NCI-H1436 treated with DMSO at 0.1 percent for 48 hours (cell line): ENCODE measurements around the gene PKMYT1.

Experiments used
- DNase-seq: peaks from one replicate; lab custom pipeline; 2025; lab: John Stamatoyannopoulos, UW

PKMYT1 gene

GRCh38 chr16:3017794-3018506, 37.7 kb upstream of the PKMYT1 start, which contains the start of gene CLDN6:
TSS of gene CLDN6 (minus strand) at chr16:3018183. CDS start at chr16:3016021, 2,162 bp downstream.
- DNase-seq, result no peak

- DNase-seq, result no peak
Measured at GRCh38 chr16:3017344-3017743, 37.1 kb upstream of the PKMYT1 start.

- DNase-seq, result no peak
Measured at GRCh38 chr16:3015865-3016521, 35.7 kb upstream of the PKMYT1 start.

DNA sequence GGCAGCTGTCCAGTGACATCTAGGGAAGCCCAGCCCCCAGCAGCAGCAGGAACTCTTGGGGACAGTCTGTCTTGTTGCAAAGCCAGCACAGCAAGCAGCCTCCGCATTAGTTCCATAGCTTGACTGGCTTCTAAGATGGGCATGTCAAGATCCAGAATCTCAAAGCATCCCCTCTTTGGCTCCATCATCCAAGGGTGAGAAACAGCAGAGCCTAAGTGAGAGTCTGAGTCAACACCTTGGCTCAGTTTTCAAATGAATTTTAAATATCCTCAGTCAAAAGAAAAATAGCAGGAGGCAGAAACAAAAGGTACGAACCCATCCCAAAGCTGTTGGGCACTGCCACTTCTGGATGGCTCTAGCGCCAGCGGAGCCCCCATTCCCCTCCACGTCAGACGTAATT, 34.7 kb upstream of the PKMYT1 start:
- no peak for DNase-seq

GRCh38 chr16:3013998-3014690, 33.9 kb upstream of the PKMYT1 start:
- no peak for DNase-seq

- no peak for DNase-seq
Measured at GRCh38 chr16:3013491-3013951, 33.3 kb upstream of the PKMYT1 start.

- DNase-seq, result peak; percentile 41
Measured at GRCh38 chr16:3012828-3013420, 32.7 kb upstream of the PKMYT1 start, which contains the start of gene CLDN9. TSS of gene CLDN9 (plus strand) at chr16:3012923. CDS start at chr16:3013363, 440 bp downstream.

- peak; percentile 77 for DNase-seq
Measured at GRCh38 chr16:3012246-3012645, 32.0 kb upstream of the PKMYT1 start.

DNA sequence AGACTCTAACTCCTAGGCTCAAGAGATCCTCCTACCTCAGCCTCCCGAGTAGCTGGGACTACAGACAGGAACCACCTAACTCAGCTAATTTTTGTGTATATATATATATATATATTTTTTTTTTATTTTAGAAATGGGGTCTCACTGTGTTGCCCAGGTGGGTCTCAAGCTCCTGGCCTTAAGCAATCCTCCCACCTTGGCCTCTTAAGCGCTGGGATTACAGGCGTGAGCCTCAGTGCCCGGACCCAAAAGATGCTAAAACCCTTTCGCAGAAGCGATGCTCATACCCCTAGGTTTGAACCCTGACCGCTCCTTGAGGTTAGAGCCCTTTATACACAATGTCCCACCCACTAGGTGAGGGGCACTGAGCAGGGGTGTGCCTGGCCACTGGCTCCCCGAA, 30.3 kb upstream of the PKMYT1 start:
- no peak for DNase-seq

GRCh38 chr16:3009568-3010390, 29.5 kb upstream of the PKMYT1 start:
- no peak for DNase-seq

GRCh38 chr16:3008690-3009037, 28.4 kb upstream of the PKMYT1 start:
- DNase-seq, result no peak

DNA sequence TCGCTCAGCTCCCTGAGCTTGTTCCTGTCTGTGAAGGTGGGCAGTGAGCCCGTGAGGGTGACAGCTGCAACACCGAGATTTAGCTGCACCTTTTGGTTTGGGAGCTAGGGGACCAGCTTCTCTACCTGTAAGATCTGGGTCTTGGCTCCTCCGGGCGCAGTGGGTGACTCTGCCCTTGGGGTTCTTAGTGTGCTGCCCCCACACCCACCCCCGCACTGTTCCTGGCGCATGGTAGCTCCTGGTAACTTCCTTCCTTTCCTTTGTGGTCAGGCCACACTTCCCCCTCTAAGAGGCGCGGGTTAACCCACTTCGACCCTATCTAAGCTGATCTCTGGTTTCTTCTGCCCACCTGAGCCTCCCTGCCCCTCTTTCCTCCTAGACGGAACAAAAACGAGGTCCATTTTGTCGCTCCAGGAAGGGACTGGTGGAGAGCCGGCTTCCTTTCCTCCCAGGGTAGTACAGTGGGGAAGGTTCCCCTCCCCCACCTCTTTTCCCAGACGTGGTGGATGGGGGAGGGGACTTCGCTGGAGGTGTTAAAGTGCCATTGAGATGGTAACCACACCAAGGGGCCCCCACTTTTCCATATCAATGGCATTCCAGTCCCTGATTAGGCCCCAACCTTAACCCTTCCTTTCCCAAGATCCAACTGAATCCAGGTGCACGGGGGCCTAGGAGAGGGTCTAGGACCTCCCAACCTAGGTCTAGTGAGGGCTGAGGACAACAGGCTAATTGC, 27.9 kb upstream of the PKMYT1 start:
- DNase-seq, result no peak

DNA sequence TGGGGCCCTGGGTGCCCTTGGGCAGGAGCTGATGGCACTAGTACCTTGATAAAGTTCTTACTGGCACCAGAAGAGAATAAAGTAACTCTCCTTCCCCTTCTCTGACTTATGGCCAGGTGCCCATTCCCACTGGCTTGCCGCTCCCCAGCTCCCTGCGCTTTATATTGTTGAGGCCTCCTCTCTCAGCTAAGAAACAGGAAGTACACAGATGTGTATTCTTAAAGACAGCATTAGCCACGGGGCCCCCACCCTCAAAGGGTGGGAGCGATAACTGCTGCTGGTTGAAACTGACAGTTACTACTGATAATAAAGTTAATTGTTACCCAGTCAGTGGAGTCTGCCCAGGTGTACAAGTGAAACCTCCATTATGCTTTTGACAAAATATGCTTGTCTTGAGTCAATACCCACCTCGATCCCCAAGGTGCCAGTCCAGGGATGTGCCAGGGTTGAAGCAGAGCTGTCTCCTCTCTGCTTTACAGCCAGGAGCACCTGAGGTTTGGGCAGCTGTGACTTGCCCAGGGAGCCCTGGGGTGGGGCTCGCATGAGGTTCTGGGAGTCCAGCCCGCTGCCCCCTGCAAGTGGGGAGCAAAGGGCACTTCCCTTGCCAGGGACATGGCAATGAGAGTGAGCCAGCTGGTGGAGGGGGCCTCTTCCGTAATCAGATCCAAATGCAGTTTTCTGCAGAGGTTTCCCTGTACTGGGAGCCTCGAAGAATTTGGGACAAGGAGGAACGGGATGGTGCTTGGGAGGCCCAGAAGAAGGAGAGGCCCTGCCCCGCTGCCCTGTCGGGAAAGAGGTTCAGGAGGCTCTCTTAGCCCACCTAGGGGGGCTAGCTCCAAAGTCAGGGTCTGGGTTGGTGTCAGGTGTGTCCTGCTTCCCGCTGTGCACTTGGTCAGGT, 27.1 kb upstream of the PKMYT1 start:
- no peak for DNase-seq

DNA sequence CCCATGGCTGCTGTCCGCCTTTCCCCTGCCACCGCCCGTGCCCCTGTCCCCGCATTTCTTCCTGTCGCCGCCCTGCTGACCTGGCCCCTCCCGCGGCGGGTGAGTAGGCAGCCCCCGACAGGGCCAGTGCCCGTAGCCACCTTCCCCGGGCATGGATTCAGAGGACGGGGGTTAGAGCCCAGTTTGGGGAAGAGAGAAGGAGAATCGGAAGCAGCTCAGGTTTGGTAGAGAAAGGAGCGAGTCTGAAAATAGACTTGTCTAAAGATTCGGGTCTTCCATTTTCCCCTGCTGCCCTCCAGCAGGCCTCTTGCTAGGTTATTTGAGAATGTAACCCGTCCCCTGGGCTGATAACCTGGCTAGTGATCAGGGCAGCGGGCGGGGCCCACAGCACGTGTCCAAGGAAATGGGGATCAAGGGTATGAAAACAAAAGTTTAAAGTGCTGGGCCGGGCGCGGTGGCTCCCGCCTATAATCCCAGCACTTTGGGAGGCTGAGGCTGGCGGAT, 24.6 kb upstream of the PKMYT1 start:
- DNase-seq, result no peak

DNA sequence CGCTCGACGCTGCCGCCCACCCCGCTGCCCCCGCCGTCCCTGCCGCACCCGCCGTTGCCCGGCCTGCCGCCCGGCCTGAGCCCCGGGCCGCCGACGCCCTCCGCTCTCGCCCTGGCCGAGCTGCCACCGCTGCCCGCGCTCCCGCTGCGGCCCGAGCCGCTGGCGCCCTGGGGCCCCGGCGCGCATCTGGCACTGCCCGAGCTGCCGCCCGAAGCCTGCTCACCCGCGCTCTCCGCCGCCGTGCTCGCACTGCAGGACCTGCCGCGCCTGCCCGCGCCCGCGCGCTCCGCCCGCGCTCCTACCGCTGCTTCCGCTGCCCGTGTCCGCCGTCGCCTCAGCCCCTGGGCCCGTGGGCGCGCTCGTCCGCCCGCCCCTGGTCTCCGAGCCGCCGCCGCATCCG, 24.1 kb upstream of the PKMYT1 start:
- DNase-seq, result no peak

DNA sequence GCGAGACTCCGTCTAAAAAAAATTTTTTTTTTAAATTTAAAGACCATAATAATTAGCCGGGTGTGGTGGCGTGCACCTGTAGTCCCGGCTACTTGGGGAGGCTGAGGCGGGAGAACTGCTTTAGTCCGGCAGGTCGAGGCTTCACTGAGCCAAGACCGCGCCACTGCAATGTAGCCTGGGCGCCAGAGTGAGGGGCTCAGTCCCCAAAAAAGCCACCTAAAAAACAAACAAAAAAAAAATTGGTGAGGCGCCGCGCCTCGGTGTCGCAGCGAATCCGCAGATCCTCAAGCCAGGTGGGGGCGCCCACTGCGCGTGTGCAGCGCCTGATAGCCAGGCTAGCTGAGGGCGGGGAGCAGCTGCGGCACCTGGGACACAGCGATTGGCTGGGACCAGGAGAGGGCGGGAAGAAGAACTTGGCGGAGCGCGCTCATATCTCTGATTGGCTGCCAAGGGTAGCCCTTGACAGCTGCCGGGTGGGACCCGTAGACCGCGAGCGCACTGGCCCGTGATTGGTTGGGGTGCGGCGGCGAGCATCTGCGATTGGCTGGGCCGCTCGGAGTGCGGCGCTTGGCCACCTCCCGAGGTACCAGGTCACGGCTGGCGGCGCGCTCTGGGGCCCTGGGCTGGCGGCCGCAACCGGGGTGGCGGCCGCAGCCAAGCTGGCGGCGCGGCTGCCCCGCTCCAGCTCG, 23.5 kb upstream of the PKMYT1 start:
- DNase-seq, result peak; percentile 96

DNA sequence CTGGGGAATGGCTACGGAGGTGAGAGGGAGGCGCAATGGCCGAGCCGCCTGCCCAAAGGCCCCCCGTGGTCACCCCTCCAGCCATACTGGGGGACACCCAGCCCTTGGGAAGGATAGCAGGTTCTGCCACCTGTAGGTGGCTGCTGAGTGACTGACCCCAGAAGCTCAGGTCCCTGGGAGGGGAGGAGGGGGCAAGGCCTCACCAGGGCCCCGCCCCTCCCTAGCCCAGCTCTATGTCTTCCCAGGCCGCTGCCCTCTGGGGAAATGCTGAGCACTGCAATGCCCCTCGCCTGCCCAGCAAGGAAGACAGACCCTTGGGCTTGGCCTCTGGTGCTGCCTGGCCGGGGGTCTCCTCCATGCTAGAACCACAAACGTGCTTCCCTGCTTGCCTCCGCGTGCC, 21.1 kb upstream of the PKMYT1 start:
- no peak for DNase-seq

DNA sequence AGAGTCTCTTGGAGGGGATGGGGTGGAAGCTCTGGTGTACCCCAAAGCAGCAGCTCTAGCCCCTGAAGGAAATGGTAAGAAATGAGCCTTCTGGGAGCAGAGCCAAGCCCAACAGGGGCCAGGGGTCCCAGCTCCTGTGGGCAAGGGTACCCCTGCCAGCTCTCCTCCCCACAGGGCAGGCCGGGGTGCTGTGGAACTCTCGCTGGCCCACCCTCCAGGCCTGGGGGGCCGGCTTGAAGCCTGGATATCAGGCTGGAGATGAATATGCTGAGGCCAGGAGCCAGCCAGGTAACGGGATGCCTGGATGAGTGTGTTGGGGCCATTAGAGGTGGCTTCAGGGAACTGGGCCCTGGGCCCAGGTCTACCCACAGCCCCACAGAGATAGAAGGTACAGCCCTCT, 20.3 kb upstream of the PKMYT1 start:
- DNase-seq, result no peak

GRCh38 chr16:2999929-3000328, 19.7 kb upstream of the PKMYT1 start:
- no peak for DNase-seq
